HG02973 (cell line): ENCODE measurements around the gene APP.

Experiments used
- ATAC-seq: cut with Tn5 transposase; IDR thresholded peaks from one replicate; pipeline ENCODE4 v1.9.1; 2021; ENCODE audit warnings: moderate library complexity; ENCODE audit not compliant: unreplicated experiment

The APP gene

DNA sequence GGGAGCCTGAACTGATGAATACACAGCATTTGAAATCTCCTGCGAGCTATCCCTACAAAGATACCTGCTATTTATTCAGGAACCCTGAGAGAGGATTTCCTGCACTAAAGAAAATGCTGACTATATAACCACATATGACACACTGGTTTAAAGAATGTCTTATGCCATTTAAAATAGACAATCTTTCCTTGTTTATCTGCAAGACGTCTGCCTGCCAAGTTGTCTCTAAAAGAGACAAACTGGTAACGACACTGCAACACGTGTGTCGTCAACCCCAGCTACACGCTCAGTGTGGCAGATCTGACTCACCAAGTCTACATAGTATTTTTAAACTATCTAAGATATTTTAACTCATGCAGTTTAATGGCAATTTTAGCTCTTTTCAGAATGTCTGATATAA lies 42.7 kb downstream of the APP start:
- no peak for ATAC-seq

GRCh38 chr21:26127073-26127814 lies 43.3 kb downstream of the APP start:
- no peak for ATAC-seq

GRCh38 chr21:26126168-26126553 lies 44.4 kb downstream of the APP start:
- no peak for ATAC-seq

- ATAC-seq = no peak
These were observed 45.0 kb downstream of the APP start for GRCh38 chr21:26125433-26126167.

DNA sequence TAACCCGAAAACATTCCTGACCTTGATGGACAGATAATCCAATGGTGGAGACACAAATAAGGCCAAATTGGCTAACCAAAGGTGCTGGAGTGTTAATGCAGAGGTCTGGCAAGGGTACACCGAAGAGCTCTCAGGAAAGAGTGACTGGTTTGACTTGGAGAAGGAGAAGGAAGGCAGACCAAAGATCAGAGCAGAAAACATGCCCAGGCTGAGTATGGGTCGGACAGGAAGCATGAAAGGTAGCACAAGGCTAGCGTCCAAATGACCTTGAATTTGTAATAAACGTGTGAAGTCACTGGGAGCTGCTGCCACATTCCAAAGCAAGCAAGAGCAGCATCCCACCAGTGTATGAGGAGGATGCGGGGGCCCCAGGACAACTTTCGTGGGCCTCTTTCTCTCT lies 45.7 kb downstream of the APP start:
- ATAC-seq = no peak

- ATAC-seq = no peak
These were observed 46.1 kb downstream of the APP start for GRCh38 chr21:26124421-26124833.

DNA sequence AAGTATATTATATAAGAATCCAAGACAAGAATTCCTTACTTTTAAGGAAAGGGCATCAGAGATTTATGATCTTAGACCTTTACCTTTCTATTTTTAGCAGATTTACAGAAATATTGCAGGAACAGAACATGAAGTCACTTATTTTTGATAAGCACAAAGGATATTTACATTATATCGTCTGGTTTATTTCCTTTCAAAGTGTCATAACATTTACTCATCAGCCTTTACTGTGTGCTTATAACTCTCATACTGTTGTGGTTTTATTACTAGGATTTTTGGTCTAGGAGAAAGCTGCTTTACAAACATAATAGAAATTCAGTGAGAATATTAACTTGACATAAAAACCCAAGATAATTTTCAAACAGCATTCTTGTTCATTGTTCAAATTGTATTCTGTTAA lies 47.6 kb downstream of the APP start:
- no peak for ATAC-seq

DNA sequence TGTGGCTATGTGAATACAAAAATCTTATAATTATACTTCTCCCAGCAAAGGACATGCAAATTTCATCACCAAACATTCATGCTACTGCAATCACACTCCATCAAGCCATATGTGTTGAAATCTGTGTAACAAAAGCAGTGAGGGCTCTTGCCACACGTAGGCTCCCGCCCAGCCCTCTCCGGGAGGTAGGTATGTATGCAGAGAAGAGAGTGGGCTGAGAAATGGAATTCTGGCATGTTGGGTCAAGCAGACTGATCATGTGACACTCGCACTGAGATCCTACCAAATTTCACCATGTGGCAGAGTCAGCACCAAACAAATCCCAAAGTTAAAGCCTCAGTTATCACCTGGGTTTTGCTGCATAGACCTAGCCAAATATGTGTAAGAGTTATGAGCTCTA lies 49.7 kb downstream of the APP start:
- ATAC-seq = no peak

DNA sequence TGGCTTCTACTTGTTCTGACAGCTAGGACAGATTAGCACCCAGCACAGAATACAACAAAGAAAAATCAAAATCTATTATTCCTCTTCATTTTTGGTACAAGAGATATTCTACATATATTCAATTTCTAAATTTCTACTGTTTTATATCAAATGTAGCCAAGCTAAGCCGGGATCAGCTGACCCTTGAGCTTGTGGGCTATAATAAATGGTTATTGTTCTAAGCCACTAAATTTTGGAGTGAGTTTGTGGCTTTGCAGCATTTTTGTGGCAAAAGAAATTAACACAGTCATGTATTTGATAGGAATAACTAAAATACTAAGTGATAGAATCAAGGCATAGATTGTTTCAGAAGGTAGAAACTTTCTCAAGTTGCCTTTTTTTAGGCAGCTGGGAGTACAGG lies 50.7 kb downstream of the APP start:
- no peak for ATAC-seq

GRCh38 chr21:26118938-26119540 lies 51.5 kb downstream of the APP start:
- ATAC-seq = no peak

DNA sequence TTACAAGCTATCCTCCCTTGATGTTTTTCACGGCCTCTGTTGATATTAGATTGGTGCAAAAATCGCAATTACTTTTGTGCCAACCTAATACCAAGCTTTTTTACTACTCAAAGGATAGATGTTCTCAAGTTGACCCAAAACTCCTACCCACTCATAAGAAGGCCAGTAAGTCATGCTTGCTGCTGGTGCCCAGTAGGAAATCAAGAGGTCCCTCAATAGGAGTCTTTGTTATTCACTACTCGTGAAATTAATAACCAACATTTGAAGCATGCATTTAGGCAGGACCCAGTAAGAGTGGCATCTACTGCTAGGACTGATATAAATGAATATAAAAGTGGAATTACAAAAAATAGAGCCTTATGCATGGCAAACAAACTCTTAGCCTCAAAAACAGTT lies 52.6 kb downstream of the APP start:
- no peak for ATAC-seq

DNA sequence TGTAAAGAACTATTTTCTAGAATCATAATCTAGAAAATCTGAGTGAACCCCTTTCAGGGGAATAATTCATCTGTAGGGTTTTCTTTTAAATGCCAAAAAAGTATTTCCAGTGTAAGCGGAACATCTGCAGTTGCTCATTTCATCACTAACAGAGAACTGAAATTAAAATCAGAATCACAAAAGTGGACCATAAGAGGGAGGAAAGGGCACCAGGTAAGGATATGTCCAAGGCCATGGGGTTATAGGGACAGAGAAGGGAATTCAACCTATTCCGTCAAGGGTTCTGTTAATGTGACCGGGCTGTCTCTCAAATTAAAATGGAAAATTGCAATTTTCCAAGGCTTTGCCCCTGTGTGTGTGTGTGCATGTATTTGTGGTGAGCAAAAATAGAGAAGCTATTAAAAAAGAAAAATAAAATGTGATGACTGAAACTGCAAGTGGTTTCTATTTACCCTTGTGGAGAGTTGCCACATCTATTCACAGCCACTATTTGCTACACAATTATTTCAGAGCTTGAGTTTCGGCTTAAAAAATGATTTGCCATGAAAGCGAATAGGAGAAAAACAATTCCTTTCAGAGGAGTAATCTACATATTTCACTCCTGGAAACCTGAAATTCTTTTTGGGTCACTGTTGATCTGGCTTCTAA lies 53.1 kb downstream of the APP start:
- ATAC-seq = peak; percentile 56

- ATAC-seq = no peak
These were observed 54.0 kb downstream of the APP start for GRCh38 chr21:26116456-26117011.

GRCh38 chr21:26115899-26116298 lies 54.7 kb downstream of the APP start:
- ATAC-seq = no peak

DNA sequence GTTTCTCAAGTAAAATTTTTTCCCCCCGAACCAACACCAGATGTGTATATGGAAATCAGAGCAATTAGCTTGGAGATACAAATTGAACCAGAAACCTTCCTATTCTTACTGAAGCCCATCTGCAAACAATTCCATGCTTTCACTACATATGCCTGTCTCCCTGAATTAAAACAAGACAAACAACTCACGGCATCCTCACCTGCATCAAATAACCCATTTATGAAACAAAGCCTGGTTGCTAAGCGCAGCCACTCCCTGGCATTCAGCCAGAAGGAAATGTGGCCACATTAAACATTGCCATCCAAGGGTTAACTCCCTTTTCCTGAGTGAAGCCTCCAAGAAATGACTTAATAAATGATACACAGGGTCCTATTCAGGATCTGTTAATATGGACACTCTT lies 55.3 kb downstream of the APP start:
- ATAC-seq = no peak

- no peak for ATAC-seq
These were observed 57.6 kb downstream of the APP start for GRCh38 chr21:26112975-26113374.

GRCh38 chr21:26112127-26112742 lies 58.3 kb downstream of the APP start:
- ATAC-seq = no peak

GRCh38 chr21:26110715-26111114 lies 59.9 kb downstream of the APP start:
- no peak for ATAC-seq

- no peak for ATAC-seq
These were observed 63.1 kb downstream of the APP start for GRCh38 chr21:26107429-26107828.

DNA sequence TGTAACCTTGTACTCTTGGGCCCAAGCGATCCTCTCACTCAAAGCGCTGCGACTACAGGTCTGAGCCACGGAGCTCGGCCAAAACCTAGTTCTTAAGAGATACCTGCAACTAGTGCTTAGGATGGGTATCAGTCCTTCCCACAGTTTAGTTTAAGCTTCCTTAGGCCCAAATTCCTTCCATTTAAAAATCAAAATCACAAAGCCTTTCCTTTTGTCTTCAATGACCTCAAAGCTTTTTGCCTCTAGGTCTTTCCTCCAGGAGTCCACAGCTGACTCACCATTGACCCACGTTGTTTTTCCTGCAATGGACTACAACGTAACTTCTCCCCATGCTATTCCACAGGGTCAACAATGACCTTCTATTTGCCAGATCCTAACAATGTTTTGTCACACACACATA lies 64.0 kb downstream of the APP start:
- ATAC-seq = no peak

GRCh38 chr21:26105819-26106218 lies 64.8 kb downstream of the APP start:
- no peak for ATAC-seq
